Activated naive CD4-positive, alpha-beta T cell (primary cell): Measurements from ENCODE around the gene CBFA2T2.
"Not testable (repeated sequence)": the region's sequence is repeated elsewhere in the genome, so short reads cannot be mapped to it uniquely, and the experiment has no call there.

Experiments used
- DNase-seq, 4 experiments: peaks; one replicate each; lab custom pipeline; 2025; lab: John Stamatoyannopoulos, UW

CBFA2T2 gene

GRCh38 chr20:33506576-33506975, 16.7 kb downstream of the CBFA2T2 start:
- DNase-seq, result no peak

GRCh38 chr20:33507461-33507860, 17.6 kb downstream of the CBFA2T2 start:
- DNase-seq, result no peak

DNA sequence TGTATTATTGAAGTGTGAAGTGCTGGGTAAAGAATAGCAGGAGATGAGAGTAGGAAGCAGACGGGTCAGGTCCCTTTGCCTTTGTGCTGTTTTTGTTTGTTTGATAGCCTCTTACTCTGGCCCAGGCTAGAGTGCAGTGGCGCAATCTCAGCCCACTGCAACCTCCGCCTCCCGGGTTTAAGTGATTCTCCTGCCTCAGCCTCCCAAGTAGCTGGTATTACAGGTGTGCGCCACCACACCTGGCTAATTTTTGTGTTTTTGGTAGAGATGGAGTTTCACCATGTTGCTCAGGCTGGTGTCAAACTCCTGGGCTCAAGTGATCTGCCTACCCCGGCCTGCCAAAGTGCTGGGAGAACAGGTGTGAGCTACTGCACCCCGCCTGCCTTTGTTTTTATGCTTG, 18.1 kb downstream of the CBFA2T2 start:
- DNase-seq, result not testable (repeated sequence)

DNA sequence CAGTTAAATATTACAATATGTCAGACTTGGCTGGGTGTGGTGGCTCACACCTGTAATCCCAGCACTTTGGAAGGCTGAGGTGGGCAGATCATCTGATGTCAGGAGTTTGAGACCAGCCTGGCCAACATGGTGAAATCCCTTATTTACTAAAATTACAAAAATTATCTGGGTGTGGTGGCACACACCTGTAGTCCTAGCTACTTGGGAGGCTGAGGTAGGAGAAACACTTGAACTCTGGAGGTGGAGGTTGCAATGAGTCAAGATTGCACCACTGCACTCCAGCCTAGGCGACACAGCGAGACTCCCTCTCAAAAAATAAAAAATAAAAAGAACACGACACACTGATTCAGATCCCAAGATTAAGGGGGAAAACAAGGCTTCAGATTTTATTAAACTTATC, 19.2 kb downstream of the CBFA2T2 start:
- DNase-seq, result not testable (repeated sequence)

DNA sequence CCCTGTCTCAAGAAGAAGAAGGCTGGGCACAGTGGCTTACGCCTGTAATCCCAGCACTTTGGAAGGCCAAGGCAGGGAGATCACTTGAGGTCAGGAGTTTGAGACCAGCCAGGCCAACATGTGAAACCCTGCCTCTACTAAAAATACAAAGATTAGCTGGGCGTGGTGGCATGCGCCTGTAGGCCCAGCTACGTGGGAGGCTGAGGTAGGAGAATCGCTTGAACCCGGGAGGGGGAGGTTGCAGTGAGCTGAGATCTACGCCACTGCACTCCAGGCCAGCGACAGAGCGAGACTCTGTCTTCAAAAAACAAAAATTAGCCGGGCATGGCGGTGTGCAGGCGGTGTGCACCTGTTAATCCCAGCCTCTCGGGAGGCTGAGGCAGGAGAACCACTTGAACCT, 22.0 kb downstream of the CBFA2T2 start:
- not testable (repeated sequence) for DNase-seq

DNA sequence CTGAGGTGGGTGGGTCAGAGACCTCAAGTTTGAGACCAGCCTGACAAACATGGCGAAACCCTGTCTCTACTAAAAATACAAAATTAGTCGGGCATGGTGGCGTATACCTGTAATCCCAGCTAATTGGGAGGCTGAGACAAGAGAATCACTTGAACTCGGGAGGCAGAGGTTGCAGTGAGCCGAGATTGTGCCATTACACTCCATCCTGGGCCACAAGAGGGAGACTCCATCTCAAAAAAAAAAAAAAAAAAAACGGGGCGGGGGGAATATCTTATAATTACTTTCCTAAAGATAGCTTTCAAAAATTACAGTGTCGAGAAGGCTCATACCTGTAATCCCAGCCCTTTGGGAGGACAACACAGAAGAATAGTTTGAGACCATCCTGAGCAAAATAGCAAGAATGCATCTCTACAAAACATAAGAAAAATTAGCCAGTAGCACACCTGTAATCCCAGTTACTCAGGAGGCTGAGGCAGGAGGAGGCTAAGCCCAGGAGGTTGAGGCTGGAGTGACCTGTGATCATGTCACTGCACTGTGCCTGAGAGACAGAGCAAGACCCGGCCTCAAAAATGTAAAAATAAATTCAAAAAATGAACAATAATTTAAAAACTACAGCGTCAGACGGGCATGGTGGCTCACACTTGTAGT, 25.8 kb downstream of the CBFA2T2 start:
- no peak for DNase-seq

DNA sequence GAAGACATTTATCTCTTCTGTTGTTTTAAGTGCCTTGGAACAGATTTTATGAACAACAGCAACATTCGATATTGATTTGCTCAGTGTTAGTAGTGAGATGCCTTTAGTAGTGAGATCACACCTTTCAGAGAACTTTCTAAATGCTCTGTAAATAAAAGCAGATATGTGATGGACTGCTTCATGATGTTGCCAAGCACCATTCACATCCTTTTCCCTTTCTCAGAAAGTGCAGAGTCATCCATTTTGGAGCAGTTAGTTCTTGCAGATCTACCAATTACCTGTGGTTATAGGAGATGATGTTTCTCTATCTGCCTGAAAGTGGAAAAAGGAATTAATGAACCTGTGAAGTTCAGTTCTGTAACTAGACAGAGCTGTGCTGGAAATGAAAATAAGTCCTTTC, 27.0 kb downstream of the CBFA2T2 start:
- no peak for DNase-seq

- DNase-seq, result no peak
These were observed 28.2 kb downstream of the CBFA2T2 start for GRCh38 chr20:33518071-33518470.

DNA sequence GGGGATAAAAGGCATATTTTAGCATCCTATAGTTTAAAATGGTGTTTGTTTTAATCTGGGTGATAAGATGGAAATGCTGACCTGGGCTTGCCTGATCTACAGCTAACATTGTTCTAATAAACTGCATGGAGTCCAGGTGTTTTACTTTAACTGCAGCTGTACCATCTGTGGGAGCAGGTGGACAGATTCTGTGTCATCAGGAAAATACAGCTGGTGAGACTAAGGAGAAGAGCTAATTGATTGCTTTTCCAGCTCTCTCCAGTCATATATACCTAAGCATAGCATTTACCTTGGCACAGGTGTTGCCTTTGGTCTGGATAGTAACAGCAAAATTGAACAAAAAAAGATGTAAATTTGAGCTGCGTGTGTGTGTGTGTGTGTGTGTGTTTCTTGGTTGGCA, 31.6 kb downstream of the CBFA2T2 start:
- no peak for DNase-seq

DNA sequence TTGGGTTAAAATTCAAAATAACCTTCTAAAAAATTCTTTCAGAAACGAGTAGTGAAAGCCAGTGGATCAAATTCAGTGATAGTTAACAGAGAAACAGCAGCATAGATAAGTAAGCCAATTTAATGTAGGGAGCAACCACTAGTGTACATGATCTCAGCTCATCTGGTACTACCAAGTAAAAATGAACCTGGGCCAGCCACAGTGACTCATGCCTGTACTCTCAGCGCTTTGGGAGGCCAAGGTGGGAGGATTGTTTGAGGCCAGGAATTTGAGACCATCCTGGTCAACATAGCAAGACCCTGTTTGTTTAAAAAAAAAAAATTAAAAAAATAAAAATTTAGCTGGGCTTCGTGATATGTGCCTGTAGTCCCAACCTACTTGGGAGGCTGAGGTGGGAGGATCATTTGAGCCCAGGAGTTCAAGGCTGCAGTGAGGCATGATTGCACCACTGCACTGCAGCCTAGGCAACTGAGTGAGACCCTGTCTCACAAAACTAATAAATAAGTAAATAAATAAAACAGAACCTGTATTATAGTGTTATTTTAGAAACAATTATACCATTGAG, 32.4 kb downstream of the CBFA2T2 start:
- DNase-seq, result no peak

DNA sequence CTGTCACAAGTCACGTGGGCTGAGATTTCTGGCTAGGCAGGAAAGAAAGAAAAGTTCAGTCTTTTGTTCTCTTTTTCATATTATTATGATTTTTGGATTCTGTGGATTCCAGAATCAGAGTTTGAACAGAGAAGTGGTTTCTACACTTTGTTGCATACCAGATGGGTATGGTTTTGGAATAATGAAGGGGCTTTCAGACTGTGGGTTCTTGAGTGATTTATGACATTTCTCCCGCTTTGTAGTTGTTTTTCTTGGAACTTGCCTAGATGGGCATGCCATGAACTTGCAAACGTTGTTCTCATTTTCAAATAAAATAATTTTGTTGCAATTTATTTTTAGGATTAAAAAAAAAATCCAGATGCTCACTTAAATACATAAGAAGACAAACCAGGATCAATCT, 34.4 kb downstream of the CBFA2T2 start:
- no peak for DNase-seq

DNA sequence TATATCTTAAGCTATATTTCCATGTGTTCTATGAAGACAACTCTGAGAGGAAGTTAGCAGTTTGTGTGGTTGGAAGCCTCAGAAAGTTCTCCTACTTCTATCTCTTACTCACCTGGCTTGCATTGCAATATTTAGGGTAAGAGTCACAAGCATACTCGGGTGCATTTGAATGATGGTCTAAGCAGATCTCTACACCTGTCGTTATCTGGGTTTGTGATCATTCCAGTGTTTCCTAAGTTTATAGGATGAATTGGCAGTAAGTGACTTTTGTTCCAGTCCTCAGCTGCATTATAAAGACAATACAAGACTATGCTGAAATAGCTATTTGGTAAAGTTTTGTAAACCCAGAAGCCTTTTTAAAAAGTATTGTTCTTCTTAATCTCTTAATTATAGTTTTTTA, 36.9 kb downstream of the CBFA2T2 start:
- DNase-seq, result no peak

- DNase-seq, result no peak
These were observed 41.4 kb downstream of the CBFA2T2 start for GRCh38 chr20:33531047-33531877.

DNA sequence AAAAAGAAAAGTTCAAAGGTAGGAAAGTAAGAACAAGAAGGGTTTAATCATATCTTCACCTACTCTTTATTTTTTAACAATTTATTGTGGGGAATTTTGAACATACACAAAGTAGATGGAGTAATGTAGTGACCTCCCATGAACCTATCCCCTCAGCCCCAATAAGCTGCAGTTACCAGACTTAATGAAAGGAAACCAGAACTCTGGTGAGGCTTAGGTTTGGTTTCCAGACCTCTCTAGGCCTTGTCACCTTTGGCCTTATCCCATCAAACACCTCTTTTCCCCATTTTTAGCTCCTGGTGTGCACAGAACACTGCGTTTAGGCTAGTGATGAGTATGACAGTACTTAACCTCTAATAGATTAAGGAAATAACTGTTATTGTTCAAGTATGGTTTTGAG, 42.0 kb downstream of the CBFA2T2 start:
- no peak for DNase-seq

- no peak for DNase-seq
These were observed 43.0 kb downstream of the CBFA2T2 start for GRCh38 chr20:33532753-33533459.

DNA sequence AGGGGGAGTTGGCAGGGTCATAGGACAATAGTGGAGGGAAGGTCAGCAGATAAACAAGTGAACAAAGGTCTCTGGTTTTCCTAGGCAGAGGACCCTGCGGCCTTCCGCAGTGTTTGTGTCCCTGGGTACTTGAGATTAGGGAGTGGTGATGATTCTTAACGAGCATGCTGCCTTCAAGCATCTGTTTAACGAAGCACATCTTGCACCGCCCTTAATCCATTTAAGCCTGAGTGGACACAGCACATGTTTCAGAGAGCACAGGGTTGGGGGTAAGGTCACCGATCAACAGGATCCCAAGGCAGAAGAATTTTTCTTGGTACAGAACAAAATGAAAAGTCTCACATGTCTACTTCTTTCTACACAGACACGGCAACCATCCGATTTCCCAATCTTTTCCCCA, 45.8 kb downstream of the CBFA2T2 start:
- not testable (repeated sequence) for DNase-seq

DNA sequence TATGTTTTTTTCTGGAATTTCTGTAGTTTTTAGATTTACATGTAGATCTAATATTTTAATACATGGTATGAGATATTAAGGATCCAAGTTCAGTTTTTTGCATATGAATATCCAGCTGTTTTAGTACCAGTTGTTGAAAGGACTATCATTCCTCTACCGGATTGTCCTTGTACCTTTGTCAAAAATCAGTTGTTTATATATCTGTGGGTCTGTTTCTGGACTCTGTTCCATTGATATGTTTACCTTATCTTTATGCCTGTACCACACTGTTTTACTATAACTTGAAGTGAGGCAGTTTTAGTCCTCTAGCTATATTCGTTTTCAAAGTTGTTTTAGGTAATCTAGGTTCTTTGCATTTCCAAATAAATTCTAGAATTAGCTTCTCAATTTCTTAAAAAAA, 47.7 kb downstream of the CBFA2T2 start:
- no peak for DNase-seq

DNA sequence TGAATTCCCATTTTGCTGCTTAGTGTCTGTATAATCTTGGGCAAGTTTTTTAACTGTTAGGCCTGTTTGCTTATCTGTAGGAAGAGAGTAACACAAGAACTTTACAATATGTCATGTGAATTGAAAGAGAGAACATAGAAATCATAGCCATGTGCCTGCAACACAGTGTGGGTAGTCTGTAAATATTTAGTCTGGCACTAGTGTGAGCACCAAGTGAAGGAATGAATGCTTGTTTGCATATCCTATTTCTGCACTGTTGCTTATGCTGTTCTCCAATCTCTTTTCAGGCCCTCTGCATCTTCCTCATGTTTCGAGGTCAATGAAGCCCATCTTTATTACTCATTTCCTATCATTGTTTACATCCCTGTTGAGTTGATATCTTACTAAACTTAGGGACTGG, 49.2 kb downstream of the CBFA2T2 start:
- DNase-seq, result no peak

GRCh38 chr20:33540427-33540826, 50.5 kb downstream of the CBFA2T2 start:
- DNase-seq, result no peak

- no peak for DNase-seq
These were observed 51.2 kb downstream of the CBFA2T2 start for GRCh38 chr20:33541074-33541473.

- DNase-seq, result no peak
These were observed 51.9 kb downstream of the CBFA2T2 start for GRCh38 chr20:33541797-33542196.

GRCh38 chr20:33545763-33546162, 55.9 kb downstream of the CBFA2T2 start:
- DNase-seq, result no peak
